Vagina (tissue), 2 donors: ENCODE results near the gene TANGO6. TPM values are rescaled to one million over a fixed set of nuclear protein-coding genes. Genes with fewer than 3 reads are reported as not detected.

Experiments used
- DNase-seq, 2 donors: peaks; one replicate each; pipeline ENCODE4 v3.0.0-alpha.2; 2017; ENCODE audit errors: extremely low spot score in 2 of 2
- H3K27ac ChIP-seq: fragments of 200-600 bp; sonication (generic); one replicate; pipeline ENCODE4 v1.5.1; 2019
- H3K27me3 ChIP-seq: fragments of 200-600 bp; sonication (generic); one replicate; pipeline ENCODE4 v1.5.1; 2019
- H3K36me3 ChIP-seq, 2 donors: fragments of 200-600 bp; sonication (generic); one replicate each; pipeline ENCODE4 v1.5.1; 2017 to 2019
- H3K4me1 ChIP-seq: fragments of 200-600 bp; sonication (generic); one replicate; pipeline ENCODE4 v1.5.1; 2019
- H3K4me3 ChIP-seq, 2 donors: fragments of 200-600 bp; sonication (generic); 1 replicate in 1 of 2; 2 replicates in 1 of 2; pipeline ENCODE4 v1.5.1; 2016 to 2019
- H3K9me3 ChIP-seq: fragments of 200-600 bp; sonication (generic); one replicate; pipeline ENCODE4 v1.5.1; 2019
- CTCF ChIP-seq, 3 experiments: fragments of 450-650 bp in 2 of 3; fragments of 200-600 bp in 1 of 3; sonication (generic) in 1 of 3; IDR thresholded peaks; one replicate each; pipeline ENCODE4 v1.5.1; 2017 to 2019; ENCODE audit warnings: antibody characterized with exemption in 3 of 3, mild to moderate bottlenecking in 2 of 3, moderate library complexity in 2 of 3
- POLR2A ChIP-seq, 2 donors: fragments of 450-650 bp; IDR thresholded peaks; one replicate each; pipeline ENCODE4 v1.6.1; 2017; ENCODE audit warnings: antibody characterized with exemption in 2 of 2, mild to moderate bottlenecking in 2 of 2, moderate library complexity in 2 of 2
- POLR2AphosphoS5 ChIP-seq, 2 donors: sonication (generic); formaldehyde crosslinking; IDR thresholded peaks; one replicate each; pipeline ENCODE4 v1.9.0; 2017; ENCODE audit warnings: antibody characterized with exemption in 2 of 2, mild to moderate bottlenecking in 2 of 2, low read depth in 1 of 2; ENCODE audit not compliant: insufficient read depth in 1 of 2
- intact Hi-C: fragments of 100-400 bp; cut with DNase I; formaldehyde crosslinking; loops from one replicate; pipeline ENCODE4 v1.15.1; 2023
- total RNA-seq: library from RNA; depleted of rRNA; stranded (reverse); fragments of >200 nt; gene quantifications from one replicate; pipeline ENCODE4 v1.2.3, GENCODE V29; 2016

The TANGO6 gene
- total RNA-seq, 1 donor from 2014 or later, result 21.9 TPM

- Histone ChIP-seq H3K4me3 (no peak overlapping the region), H3K27ac (no peak overlapping the region), H3K36me3 (no peaks in the 10 kb centered on the region), H3K9me3 (no peaks in the 10 kb centered on the region), H3K27me3 (no peaks in the 10 kb centered on the region), H3K4me1 (no peaks in the 10 kb centered on the region)
- TF ChIP-seq CTCF (IDR thresholded peaks at IDR 0.05), result no peak
- intact Hi-C loops, result no loop called here
- DNase-seq, result no peak
Observed at GRCh38 chr16:69078073-69078472, 234.7 kb downstream of the TANGO6 start.

GRCh38 chr16:69079697-69080096 is 236.4 kb downstream of the TANGO6 start:
- no peaks in the 10 kb centered on the region for H3K36me3 ChIP-seq
- no peaks in the 10 kb centered on the region for H3K27me3 ChIP-seq
- no peak for DNase-seq
- no peaks in the 10 kb centered on the region for H3K9me3 ChIP-seq
- no peak overlapping the region for H3K4me3 ChIP-seq
- no peaks in the 10 kb centered on the region for H3K4me1 ChIP-seq
- no peak overlapping the region for H3K27ac ChIP-seq
- intact Hi-C loops, result no loop called here
- TF ChIP-seq POLR2A (IDR thresholded peaks at IDR 0.05), result no peak
- TF ChIP-seq CTCF (IDR thresholded peaks at IDR 0.05), result no peak
- no peak for TF ChIP-seq POLR2AphosphoS5 (IDR thresholded peaks at IDR 0.05; ENCODE audit: insufficient read depth in 1 of 2, low read depth in 1 of 2)

GRCh38 chr16:69083306-69083941 is 240.1 kb downstream of the TANGO6 start:
- intact Hi-C loops, result no loop called here
- no peak for DNase-seq
- H3K36me3 ChIP-seq, result no peaks in the 10 kb centered on the region
- no peak overlapping the region for H3K27ac ChIP-seq
- H3K27me3 ChIP-seq, result no peaks in the 10 kb centered on the region
- H3K4me3 ChIP-seq, result no peak overlapping the region
- no peaks in the 10 kb centered on the region for H3K9me3 ChIP-seq
- no peaks in the 10 kb centered on the region for H3K4me1 ChIP-seq
- TF ChIP-seq POLR2A (IDR thresholded peaks at IDR 0.05) (no peak), POLR2AphosphoS5 (IDR thresholded peaks at IDR 0.05; ENCODE audit: insufficient read depth in 1 of 2, low read depth in 1 of 2) (no peak), CTCF (IDR thresholded peaks at IDR 0.05) (no peak)

- intact Hi-C loops, result no loop called here
- Histone ChIP-seq H3K27ac (no peak overlapping the region), H3K27me3 (no peaks in the 10 kb centered on the region), H3K4me3 (no peak overlapping the region), H3K9me3 (no peaks in the 10 kb centered on the region), H3K4me1 (peaks cover under 1% of the 10 kb centered on the region), H3K36me3 (no peaks in the 10 kb centered on the region)
- TF ChIP-seq CTCF (IDR thresholded peaks at IDR 0.05) (no peak), POLR2AphosphoS5 (IDR thresholded peaks at IDR 0.05; ENCODE audit: insufficient read depth in 1 of 2, low read depth in 1 of 2) (no peak), POLR2A (IDR thresholded peaks at IDR 0.05) (no peak)
- no peak for DNase-seq
Observed at GRCh38 chr16:69084289-69084688, 241.0 kb downstream of the TANGO6 start.

GRCh38 chr16:69085032-69085695 is 241.8 kb downstream of the TANGO6 start:
- Histone ChIP-seq H3K27me3 (no peaks in the 10 kb centered on the region), H3K4me3 (no peak overlapping the region), H3K36me3 (no peaks in the 10 kb centered on the region), H3K4me1 (peaks cover 9% of the 10 kb centered on the region), H3K27ac (no peak overlapping the region), H3K9me3 (no peaks in the 10 kb centered on the region)
- TF ChIP-seq CTCF (IDR thresholded peaks at IDR 0.05), result no peak
- no peak for TF ChIP-seq POLR2AphosphoS5 (IDR thresholded peaks at IDR 0.05; ENCODE audit: insufficient read depth in 1 of 2, low read depth in 1 of 2)
- no peak for TF ChIP-seq POLR2A (IDR thresholded peaks at IDR 0.05)
- intact Hi-C loops, result no loop called here
- DNase-seq, result no peak
